Lung microvascular endothelial cell (primary cell): ENCODE measurements around the gene FKBP1A. TPM values are rescaled to one million over a fixed set of nuclear protein-coding genes. Genes with fewer than 3 reads are reported as not detected.

Experiments
- DNase-seq, 2 donors: peaks; one replicate each; pipeline versions ENCODE4 v3.0.0 to v3.0.0-alpha.2; 2010; ENCODE audit warnings: low read depth in 2 of 2
- total RNA-seq: library from RNA; depleted of rRNA; stranded (reverse); fragments of >200 nt; gene quantifications from 2 replicates; pipeline ENCODE4 v1.2.1, GENCODE V29; 2014

Gene FKBP1A
- total RNA-seq, 1 donor from 2014 or later: 278 TPM

DNA sequence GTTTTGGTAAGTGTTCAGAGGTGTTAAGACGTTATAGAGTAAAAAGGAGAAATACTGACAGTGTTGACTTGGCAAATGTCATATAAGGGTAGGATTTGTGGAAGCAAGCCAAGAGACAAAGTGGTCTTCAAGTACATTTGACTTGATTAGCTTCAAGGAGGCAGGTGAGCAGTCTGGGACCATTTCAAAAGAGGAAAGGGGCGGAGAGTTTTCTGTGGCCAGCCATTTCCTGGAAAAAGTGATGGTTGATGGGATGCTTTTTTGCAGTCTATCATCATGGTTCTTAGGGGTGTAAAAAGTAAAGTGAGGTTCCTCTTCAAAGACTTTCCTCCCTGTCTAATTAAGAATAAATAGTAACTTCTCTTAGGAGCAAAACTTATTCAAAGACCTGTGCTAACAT, 28.7 kb downstream of the FKBP1A start:
- no peak for DNase-seq

DNA sequence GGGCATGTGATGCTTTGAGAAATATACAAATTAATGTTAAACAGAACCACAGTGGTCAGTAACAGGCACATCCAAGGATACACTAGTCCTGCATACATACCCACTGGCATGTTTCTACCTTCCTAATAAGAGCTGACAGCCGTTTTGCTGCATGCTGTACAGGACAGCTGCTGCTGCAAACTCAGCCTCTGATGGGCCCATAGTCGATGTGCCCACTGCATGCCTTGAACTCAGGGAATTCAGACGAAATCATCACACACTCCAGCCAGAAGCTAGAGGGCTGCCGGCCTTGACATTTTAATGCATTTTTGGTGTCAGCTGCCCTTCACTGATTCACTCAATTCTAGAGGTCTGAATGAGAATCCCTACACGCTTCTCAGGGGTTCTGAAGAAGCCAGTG, 29.3 kb downstream of the FKBP1A start:
- no peak for DNase-seq

DNA sequence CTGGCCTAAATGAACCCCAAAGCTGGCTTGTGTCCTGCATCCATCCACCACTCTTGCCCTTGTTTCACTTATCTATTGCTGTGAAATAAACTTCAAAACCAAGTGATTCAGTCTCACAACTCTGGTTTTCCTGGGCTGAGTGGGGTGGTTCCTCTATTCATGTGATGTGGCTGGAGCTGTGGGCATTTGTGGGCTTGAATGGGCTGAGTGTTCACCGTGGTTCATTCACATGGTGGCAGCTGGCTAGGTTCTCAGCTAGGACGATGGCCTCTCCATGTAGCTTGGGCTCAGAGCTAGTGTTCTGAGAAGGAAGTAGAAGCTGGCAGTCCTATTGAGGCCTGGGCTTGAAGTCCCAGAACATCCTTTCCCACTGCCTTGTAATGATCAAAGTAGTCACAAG, 30.4 kb downstream of the FKBP1A start:
- no peak for DNase-seq

DNA sequence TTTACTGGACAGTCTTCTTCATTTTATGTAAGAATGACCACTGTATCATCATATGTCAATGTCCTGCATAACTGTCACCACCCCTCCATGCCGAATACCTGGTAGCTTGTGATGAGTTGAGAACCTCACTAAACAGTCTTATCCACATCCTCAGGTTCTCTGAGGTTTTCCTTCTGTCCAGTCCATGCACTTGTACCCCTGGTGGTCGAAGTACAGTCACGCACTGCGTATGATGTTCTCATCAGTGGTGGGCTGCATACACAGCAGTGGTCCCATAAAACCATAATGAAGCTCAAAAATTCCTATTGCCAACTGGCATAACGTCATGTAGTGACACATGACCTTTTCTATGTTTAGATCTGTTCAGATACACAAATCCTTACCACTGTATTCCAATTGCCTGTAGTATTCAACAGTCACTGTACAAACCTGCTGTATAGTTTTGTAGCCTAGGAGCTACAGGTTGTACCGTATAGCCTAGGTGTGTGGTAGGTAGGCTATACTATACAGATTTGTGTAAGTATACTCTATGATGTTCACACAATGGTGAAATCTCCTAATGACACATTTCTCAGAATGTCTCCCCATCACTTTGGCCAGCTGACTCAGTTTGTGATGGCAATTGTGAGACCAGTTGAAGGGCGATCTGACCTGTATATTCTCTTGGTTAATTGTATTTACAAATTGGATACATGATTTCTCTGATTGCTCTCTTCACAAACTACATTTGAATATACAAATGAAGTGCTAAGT, 32.6 kb downstream of the FKBP1A start:
- DNase-seq: no peak

DNA sequence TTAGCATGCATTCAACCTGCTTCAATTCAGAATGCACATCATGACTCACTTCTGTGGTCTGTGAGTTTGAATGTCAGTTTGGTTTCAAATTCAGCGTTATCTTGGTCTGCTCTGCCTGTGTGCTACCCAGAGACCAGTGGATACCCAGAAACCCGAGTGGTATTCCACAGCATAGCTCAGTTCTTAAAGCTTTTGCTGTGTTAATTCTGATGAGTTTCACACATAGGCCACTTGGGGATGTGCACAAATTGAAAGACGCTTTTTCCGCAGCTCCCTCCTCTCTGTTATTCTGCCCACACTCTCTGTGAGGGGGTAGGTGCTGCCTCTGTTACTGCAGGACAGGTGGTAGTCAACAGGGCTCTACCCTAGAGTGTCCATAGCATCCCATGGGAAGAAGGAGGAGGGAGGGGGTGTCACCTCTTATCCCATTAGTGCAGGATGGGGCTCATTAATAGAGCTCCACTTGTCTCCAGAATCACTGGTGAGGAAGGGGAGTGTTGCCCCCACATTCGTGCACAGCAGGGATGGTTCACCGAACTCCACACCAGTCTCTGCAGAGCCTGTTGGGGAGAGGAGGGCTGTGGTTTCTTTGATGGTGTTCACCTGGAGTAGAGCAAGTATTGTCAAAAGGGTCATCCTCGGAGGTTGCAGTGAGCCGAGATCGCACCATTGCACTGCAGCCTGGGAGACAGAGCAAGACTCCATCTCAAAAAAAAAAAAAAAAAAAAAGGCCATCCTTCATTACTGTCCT, 34.8 kb downstream of the FKBP1A start:
- DNase-seq: no peak

DNA sequence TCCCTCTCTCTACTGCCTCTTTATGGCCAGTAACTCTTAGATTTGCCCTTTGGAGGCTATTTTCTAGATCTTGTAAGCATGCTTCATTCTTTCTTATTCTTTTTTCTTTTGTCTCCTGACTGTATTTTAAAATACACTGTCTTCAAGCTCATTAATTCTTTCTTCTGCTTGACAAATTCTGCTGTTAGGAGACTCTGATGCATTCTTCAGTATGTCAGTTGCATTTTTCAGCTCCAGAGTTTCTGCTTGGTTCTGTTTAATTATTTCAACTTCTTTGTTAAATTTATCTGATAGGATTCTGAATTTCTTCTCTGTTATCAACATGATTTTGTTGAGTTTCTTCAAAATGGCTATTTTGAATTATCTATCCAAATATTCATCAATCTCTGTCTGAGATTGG, 38.9 kb downstream of the FKBP1A start:
- DNase-seq: no peak

DNA sequence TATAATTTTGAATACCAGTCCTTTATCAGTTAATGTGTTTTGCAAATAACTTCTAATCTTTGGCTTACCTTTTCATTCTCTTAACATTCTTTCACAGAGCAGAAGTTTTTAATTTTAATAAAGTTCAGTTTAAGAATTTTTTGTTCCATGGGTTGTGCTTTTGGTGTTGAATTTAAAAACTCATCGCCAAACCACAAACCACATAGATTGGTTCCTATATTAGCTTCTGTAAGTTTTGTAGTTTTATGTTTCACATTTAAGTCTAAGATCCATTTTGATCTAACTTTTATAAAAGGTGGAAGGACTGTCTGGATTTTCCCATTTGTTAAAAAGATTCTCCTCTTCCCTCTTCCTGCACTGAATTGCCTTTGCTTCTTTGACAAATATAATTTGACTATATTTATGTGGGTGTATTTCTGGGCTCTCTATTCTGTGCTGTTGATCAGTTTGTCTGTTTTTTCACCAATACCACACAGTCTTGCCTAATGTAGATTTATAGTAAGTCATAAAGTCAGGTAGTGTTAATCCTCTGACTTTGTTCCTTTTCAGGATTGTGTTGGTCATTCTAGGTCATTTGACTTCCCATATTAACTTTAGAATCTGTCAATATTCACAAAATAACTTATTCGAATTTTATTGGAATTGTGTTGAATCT, 46.4 kb downstream of the FKBP1A start:
- no peak for DNase-seq

DNA sequence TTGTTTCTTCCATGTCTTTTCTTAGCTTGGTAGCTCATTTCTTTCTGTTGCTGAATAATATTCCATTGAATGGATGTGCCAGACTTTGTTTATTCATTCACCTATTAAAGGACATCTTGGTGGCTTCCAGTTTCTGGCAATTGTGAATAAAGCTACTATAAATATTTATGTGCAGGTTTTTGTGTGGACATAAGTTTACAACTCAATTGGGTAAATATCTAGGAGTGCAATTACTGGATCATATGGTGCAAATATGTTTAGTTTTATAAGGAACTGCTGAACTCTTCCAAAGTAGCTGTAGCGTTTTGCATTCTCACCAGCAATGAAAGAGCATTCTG, 47.1 kb downstream of the FKBP1A start:
- no peak for DNase-seq

DNA sequence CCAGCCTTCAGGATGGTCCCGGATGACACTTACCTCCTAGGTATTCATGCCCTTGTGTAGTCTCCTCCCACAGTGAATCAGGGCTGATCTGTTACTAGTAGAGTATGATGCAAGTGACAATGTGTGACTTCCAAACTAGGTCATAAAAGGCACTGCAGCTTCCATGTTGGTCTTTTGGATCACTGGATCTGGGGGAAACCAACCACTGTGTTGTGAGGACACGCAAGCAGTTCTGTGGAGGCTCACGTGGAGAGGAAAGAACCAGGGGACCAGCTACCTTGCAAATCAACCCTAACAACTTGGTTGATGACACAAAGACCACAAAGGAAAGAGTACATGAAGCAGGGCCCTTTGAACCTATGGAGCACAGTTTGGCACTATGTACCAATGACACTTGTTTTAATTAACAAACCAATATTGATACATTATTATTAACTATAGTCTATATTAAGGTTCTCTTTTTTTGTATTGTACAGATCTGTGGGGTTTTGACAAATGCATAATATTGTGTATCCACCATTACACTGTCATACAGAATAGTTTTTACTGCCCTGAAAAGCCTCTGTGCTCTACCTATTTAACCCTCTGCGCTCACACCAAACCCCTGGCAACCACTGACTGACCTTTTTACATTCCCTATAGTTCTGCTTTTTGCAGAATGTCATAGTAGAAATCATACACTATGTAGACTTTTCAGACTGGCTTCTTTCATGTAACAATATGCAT, 47.7 kb downstream of the FKBP1A start:
- DNase-seq: no peak

DNA sequence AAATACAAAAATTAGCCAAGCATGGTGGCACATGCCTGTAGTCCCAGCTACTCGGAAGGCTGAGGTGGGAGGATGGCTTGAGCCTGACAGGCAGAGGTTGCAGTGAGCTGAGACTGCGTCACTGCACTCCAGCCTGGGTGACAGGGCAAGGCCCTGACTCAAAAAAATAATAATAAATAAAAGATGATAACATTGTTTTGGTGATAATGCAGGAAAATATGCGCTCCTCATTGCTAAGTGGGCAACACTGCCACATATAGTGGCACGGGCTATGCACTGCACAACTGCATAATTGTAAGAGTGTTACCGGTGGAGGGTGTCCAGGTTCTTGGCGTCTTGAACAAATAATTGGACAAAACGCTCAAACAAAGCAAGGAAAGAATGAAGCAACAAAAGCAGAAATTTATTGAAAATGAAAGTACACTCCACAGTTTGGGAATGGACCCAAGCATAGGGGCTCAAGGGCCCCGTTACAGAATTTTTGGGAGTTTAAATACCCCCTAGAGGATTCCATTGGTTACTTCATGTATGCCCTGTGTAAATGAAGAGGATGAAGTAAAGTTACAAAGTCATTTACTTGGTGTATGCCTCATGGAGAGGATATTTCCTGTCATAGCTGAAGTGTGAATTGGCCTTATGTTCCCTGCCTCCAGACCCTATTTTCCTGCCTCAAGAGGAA, 49.3 kb downstream of the FKBP1A start:
- peak in 1 of 2 donors; percentile 44 for DNase-seq

DNA sequence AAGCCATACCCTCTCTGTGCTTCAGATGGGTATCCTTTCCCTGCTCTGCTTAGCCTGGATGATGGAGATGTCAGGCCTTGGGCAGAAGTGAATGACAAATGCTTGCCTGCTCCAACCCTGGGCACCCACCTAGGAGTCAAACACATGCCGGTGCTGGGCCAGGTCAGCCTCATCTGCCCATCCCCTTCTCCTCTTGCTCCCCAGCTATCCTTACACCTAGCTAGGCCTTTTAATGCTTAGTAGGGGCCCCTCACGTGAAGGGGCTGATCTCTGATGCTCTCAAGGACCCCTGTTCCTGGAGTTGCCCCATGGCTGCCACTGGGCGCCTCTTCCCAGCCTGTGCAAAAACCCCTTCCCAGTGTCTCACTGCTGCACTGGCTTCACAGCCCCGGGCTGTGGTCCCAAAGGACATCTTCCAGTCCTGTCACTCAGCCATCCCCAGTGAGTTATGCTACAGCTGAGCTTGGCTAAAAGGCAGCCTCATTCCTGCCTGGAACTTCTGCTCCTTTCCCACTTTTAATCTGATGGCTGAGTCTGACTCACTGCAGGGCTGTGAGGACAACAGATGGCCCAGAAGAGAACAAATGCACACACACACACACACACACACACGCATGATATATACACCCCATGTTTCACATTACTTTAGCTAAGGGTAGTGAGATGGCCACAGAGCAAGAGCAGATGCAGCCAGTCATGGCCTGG, 51.1 kb downstream of the FKBP1A start:
- DNase-seq: peak in 1 of 2 donors; percentile 70

DNA sequence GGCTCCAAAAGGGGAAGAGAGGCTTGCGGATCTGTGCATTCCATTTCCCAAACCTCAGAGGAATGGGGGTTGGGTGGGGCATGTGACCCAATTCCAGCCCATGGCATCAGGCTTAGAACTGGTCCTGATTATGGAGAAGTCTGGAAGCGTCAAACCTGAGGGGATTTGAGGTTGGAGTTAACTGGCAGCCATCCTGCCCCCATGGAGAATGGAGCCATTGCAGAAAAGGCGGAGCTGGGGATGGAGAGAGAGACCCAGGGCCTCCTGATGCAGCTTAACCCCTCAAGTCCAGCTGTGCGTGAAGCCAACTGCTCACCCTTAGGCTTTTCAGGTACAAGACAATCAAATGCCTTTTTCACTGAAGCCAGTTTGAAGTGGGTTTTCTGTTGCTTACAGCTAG, 54.1 kb downstream of the FKBP1A start:
- DNase-seq: no peak

DNA sequence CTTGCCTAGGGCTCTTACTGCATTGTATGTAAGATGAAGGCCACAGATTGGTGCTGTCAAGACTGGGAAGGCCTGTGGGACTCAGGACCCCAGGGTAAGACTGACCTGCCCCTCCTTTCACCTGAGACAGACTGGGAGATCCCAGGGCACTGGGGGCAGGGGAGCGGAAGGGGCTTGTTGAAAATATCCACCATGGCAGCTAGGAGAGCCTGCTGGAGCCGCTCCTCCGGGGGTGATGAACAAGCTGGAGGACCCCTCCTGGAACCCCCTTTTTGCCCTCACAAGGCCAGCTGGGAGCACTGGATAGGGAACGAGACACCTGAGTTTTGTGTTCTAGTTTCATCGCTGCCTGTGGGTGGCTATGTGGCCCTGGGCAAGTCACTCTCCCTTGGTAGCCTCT, 54.8 kb downstream of the FKBP1A start:
- DNase-seq: no peak

DNA sequence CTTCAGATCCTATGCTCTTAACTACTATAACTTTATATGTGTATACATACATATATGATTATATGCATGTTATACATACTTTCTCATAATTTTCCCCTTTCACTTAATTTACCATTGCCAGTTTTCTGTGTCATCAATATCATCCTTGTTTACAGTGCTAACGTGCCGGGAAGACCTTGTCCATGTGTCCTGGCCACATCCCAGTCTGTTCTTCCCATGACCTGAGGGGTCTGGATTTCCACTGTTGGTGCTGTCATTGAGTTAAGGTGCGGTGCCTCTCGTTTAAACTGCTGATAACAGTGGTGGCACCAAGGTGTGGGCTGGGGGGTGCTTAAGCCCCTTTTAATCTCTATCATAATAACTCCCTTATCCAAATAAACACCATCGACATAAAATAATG, 55.4 kb downstream of the FKBP1A start:
- DNase-seq: peak in 1 of 2 donors; percentile 88

DNA sequence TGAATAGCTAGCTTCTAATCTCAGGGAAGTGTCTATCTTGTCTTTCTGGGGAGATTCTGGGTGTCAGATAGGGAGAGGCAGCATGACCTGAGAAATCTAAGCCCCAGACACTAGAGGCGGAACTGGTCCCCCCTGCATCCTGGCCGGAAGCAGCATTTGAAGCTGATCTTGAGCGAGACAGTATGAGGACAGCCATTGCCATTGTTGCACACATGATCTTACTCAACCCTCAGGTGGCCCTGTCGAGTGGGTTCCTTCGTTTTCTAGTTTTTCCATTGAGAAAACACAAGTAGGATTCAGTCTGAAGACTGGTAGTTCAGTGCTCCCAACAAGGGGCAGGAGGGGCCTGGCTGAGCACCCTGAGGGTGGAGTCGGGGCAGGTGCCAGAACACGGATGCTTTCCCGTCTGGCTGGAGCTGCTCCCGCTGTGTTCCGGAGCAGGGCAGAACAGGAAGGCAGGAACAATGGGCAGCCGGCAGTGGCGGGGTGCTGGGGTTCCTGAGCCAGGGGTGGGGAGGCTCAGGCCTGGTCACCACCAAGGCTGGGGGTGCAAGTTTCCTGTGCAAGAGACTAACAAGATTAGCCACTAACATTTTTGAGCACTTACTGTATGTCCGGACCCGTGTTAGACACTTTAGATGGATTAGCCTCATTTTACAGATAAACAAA, 56.0 kb downstream of the FKBP1A start:
- peak; percentile 91 to 97 for DNase-seq

DNA sequence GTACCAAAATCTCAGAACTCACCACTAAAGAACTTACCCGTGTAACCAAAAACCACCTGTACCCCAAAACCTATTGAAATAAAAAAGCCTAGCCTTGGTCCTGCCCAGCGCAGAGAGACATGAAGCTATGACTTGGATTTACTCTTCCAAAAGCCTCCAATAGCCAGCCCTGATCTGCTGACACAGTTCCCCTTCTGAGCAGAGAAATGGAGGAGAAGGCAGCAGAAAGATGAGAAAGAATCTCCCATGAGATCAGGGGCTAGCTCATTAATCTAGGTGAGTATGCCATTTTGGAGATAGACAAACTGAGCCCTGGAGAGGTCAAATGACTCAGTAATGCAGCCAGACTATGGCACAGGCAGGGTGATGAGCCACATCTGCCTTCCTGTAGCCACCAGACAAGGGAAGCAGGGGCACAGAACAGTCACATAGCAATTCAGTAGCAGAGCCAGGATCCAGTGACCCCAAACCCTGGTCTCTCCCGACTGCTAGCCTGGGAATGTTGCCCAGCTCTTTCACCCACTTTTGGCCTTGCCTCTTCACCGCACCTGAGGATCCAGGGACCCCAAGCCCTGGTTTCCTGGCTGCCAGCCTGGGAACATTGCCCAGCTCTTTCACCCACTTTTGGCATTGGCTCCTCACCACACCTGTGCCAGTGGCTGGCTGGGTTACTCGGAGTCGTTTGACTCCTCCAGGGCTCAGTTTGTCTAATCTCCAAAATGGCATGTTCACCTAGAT, 56.7 kb downstream of the FKBP1A start:
- peak; percentile 61 to 92 for DNase-seq

DNA sequence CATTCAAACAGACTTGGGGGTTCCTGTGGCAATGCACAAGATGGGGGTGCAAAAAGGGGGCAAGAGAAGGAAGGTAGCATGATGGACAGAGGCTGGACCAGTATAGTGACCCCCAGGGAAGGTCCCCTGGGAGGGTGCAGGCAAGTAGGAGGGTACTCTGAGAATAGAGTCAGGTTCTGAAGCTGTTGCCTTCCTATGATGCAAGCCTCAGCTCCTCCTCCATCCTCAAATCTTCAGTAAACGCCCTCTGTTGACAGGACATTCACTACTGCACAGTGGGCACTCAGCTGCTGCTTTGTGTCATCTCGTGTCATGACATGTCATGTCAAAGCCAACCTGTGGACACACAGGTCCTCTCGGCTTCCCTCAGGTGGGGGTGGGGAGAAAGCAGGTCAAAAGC, 58.1 kb downstream of the FKBP1A start:
- DNase-seq: no peak

DNA sequence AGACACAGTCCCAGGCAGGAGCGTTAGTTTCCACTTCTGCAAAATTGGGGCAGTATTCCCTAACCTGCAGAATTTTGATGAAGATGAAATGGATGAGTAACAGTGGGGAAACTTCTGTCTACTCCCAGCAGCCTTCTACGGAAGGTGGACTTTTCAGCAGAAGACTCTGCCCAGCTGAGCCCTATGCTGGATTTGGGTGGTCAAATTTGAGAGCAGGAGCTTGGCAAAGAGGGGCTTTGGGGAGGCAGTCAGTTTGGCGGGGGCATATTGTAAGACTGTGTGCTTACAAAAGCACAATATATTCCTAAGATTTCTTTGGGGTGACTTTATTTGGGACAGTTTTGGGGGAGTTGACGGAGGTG, 58.5 kb downstream of the FKBP1A start:
- DNase-seq: no peak

DNA sequence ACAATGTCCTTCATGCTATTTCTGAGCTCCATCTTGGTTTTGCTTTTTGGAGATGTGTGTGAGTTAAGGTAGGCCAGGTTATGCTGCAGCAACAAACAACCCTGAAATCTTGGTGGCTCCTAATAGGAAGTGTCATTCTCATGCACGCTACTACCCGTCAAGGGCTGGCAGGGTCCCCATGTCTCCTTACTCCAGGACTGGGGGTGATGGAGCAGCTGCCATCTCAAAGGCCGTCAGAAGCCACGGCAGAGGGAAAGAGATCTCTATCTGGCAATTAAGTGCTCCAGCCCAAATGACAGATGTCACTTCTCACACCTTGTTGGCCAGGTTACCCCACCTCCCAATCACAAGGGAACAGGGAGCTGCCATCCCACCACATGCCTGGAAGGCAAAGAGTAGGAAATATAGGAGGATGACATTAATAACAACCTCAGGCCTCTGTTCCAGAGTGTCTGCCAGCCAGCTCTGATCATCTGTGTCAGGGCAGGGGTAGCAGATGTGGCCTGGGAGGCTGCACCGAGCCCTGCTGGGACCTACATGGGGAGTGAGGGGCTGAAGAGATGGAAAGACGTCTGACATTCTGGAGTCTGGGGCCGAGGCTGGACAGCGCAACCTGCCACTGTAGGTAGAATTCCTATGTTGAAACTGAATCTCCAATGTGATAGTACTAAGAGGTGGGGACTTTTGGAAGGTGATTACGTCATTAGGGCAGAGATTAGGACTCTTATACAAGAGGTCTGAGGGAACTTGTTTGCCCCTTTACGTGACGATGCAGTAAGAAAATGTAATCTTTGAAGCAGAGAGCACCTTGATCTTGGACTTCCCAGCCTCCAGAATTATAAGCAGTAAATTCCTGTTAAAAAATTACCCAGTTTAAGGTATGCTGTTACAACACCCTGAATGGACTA, 59.1 kb downstream of the FKBP1A start:
- no peak for DNase-seq
